ENCODE data around the gene PARD3B. TPM values are rescaled to one million over a fixed set of nuclear protein-coding genes. Genes with fewer than 3 reads are reported as not detected.
"Not testable (repeated sequence)": the region's sequence is repeated elsewhere in the genome, so short reads cannot be mapped to it uniquely, and the experiment has no call there.

Gene PARD3B
- total and polyA plus RNA-seq, 2 experiments from 2014 or later, result 3.5 to 4.4 TPM

- no peak for TF ChIP-seq CTCF (conservative IDR thresholded peaks at IDR 0.05; ENCODE audit: low read depth in 2 of 2)
- no peak for TF ChIP-seq EZH2 (IDR thresholded peaks at IDR 0.05; ENCODE audit: low read depth, unreplicated experiment)
- no peak for TF ChIP-seq CREB1 (CRISPR knock-in tag; IDR thresholded peaks at IDR 0.05; ENCODE audit: low read depth)
- TF ChIP-seq ZNF114 (CRISPR knock-in tag; IDR thresholded peaks at IDR 0.05), result no peak
- no peak for TF ChIP-seq ZNF331 (CRISPR knock-in tag; IDR thresholded peaks at IDR 0.05; ENCODE audit: low read depth)
- no peak for TF ChIP-seq JUNB (IDR thresholded peaks at IDR 0.05; ENCODE audit: unreplicated experiment)
- no peak for TF ChIP-seq ZNF462 (CRISPR knock-in tag; IDR thresholded peaks at IDR 0.05)
Observed at GRCh38 chr2:205218056-205218455, 672.8 kb downstream of the PARD3B start (continued).

GRCh38 chr2:205218816-205219215, 673.5 kb downstream of the PARD3B start:
- H3K36me3 ChIP-seq (ENCODE audit: insufficient read depth); H2AFZ ChIP-seq; H3K36me3 Mint-ChIP-seq (ENCODE audit: low read depth); H3K79me2 ChIP-seq (replicated peaks; ENCODE audit: insufficient read depth); H3K27ac ChIP-seq (ENCODE audit: low read depth); H3K9me3 Mint-ChIP-seq; DNase-seq (ENCODE audit: low spot score); ATAC-seq; H3K4me3 ChIP-seq; H3K4me2 ChIP-seq; H3K4me3 Mint-ChIP-seq; H3K9me2 ChIP-seq (ENCODE audit: insufficient read depth); H3K27me3 ChIP-seq (ENCODE audit: insufficient read depth); H4K20me1 ChIP-seq (replicated peaks; ENCODE audit: insufficient read depth); H3K27ac Mint-ChIP-seq; H3F3A ChIP-seq (replicated peaks; ENCODE audit: low read depth); H3K27me3 Mint-ChIP-seq (ENCODE audit: insufficient read depth, low read depth, poor library complexity): not testable (repeated sequence)
- H3K4me1 Mint-ChIP-seq, result peaks cover 14% of the 10 kb centered on the region; the same call in 2 of the 3 replicates
- H3K4me1 ChIP-seq (ENCODE audit: insufficient read depth), result peaks cover 14% of the 10 kb centered on the region
